H1 (cell line): ENCODE measurements around the gene CD99. TPM values are rescaled to one million over a fixed set of nuclear protein-coding genes. Genes with fewer than 3 reads are reported as not detected.

ENCODE experiments used
- CTCF ChIA-PET: fragments of 300-600 bp; sonication (Branson Sonifier 250); formaldehyde crosslinking; loops from one replicate; lab custom pipeline; 2021; ENCODE audit not compliant: partially characterized antibody; lab: Charles Lee
- POLR2A ChIA-PET: fragments of 300-600 bp; sonication (Branson Sonifier 250); formaldehyde crosslinking; loops from one replicate; lab custom pipeline; 2021; ENCODE audit warnings: inconsistent platforms; ENCODE audit not compliant: partially characterized antibody; lab: Charles Lee
- DNase-seq, 2 experiments: peaks; one replicate each; pipeline versions ENCODE4 v3.0.0 to v3.0.0-alpha.2; 2010 to 2022; ENCODE audit warnings: low spot score in 2 of 2, low read depth in 1 of 2, mixed read lengths in 1 of 2
- FAIRE-seq: peaks from 2 replicates; lab custom pipeline; 2011; peaks lifted over from hg19 to GRCh38; lab: Jason Lieb, UNC
- H2AFZ ChIP-seq: 2 replicates; pipeline ENCODE4 v1.8.1; 2012; ENCODE audit warnings: low read length, inconsistent platforms
- H2AK5ac ChIP-seq: 2 replicates; pipeline ENCODE4 v1.6.1; 2013; ENCODE audit warnings: low read depth, low read length
- H2BK120ac ChIP-seq: replicated peaks from 2 replicates; pipeline ENCODE3; 2013; ENCODE audit warnings: low read depth, low read length, inconsistent platforms
- H2BK12ac ChIP-seq: 2 replicates; pipeline ENCODE4 v1.6.1; 2013; ENCODE audit warnings: low read depth, low read length
- H2BK15ac ChIP-seq: 2 replicates; pipeline ENCODE4 v1.6.1; 2013; ENCODE audit warnings: low read length
- H2BK20ac ChIP-seq: 2 replicates; pipeline ENCODE4 v1.6.1; 2013; ENCODE audit warnings: low read length
- H2BK5ac ChIP-seq: 2 replicates; pipeline ENCODE4 v1.6.1; 2013; ENCODE audit warnings: low read depth, low read length
- H3K14ac ChIP-seq: 2 replicates; pipeline ENCODE4 v1.6.1; 2013; ENCODE audit warnings: inconsistent platforms; ENCODE audit not compliant: insufficient read length
- H3K18ac ChIP-seq: 2 replicates; pipeline ENCODE4 v1.6.1; 2013; ENCODE audit warnings: low read length; ENCODE audit errors: extremely low read depth
- H3K23ac ChIP-seq: 2 replicates; pipeline ENCODE4 v1.6.1; 2013; ENCODE audit warnings: inconsistent platforms; ENCODE audit not compliant: insufficient read length
- H3K23me2 ChIP-seq: 2 replicates; pipeline ENCODE4 v1.6.1; 2013; ENCODE audit warnings: low read depth, low read length
- H3K27ac ChIP-seq: 2 replicates; pipeline ENCODE4 v1.6.1; 2011; ENCODE audit warnings: low read depth, low read length, inconsistent platforms
- H3K27me3 ChIP-seq, 4 experiments: replicated peaks in 1 of 4; 1 replicate in 1 of 4; 2 replicates in 3 of 4; pipeline versions ENCODE4 v1.6.1 to v1.8.1; 2011 to 2013; ENCODE audit warnings: low read length in 3 of 4, mild to moderate bottlenecking in 3 of 4, inconsistent platforms in 2 of 4, mixed read lengths in 2 of 4, moderate library complexity in 1 of 4; ENCODE audit not compliant: control insufficient read depth in 3 of 4, insufficient read depth in 3 of 4; ENCODE audit errors: extremely low read depth in 1 of 4
- H3K36me3 ChIP-seq, 4 experiments: 2 replicates each; pipeline versions ENCODE4 v1.6.1 to v1.8.1; 2011 to 2013; ENCODE audit warnings: mild to moderate bottlenecking in 4 of 4, low read length in 3 of 4, moderate library complexity in 2 of 4, control low read depth in 1 of 4, inconsistent platforms in 1 of 4; ENCODE audit not compliant: insufficient read depth in 4 of 4, control insufficient read depth in 2 of 4
- H3K4ac ChIP-seq: replicated peaks from 2 replicates; pipeline ENCODE3; 2013; ENCODE audit warnings: low read length, low read depth, mixed read lengths, inconsistent platforms; ENCODE audit not compliant: insufficient read length
- H3K4me1 ChIP-seq, 4 experiments: replicated peaks in 1 of 4; 1 replicate in 1 of 4; 2 replicates in 3 of 4; pipeline versions ENCODE4 v1.6.1 to v1.8.1; 2011 to 2013; ENCODE audit warnings: low read length in 3 of 4, inconsistent platforms in 2 of 4, mixed read lengths in 1 of 4; ENCODE audit not compliant: insufficient read depth in 4 of 4, control insufficient read depth in 3 of 4
- H3K4me2 ChIP-seq, 2 experiments: 2 replicates each; pipeline versions ENCODE4 v1.6.1 to v1.8.1; 2011 to 2013; ENCODE audit warnings: low read depth in 2 of 2, low read length in 2 of 2, control low read depth in 1 of 2, inconsistent platforms in 1 of 2, mild to moderate bottlenecking in 1 of 2; ENCODE audit not compliant: insufficient read depth in 1 of 2
- H3K4me3 ChIP-seq, 4 experiments: fragments of 200-600, 300-600 bp in 1 of 4; sonication (generic), shearing (Covaris generic), sonication (Bioruptor Twin) in 1 of 4; 2 replicates each; pipeline versions ENCODE4 v1.5.1 to v1.8.1; 2011 to 2016; ENCODE audit warnings: low read length in 4 of 4, low read depth in 3 of 4, control low read depth in 2 of 4, inconsistent platforms in 2 of 4, mild to moderate bottlenecking in 2 of 4, mixed read lengths in 1 of 4, moderate library complexity in 1 of 4; ENCODE audit not compliant: insufficient read depth in 2 of 4; ENCODE audit errors: extremely low read depth in 1 of 4
- H3K56ac ChIP-seq: replicated peaks from 2 replicates; pipeline ENCODE3; 2013; ENCODE audit warnings: low read depth, mild to moderate bottlenecking, mixed read lengths, low read length, inconsistent platforms; ENCODE audit not compliant: insufficient read length
- H3K79me1 ChIP-seq: 2 replicates; pipeline ENCODE4 v1.6.1; 2013; ENCODE audit warnings: low read depth, low read length, control low read depth
- H3K79me2 ChIP-seq, 2 experiments: 2 replicates each; pipeline versions ENCODE4 v1.6.1 to v1.8.1; 2012 to 2013; ENCODE audit warnings: low read length in 2 of 2, mild to moderate bottlenecking in 2 of 2, inconsistent platforms in 1 of 2; ENCODE audit not compliant: insufficient read depth in 2 of 2, control insufficient read depth in 1 of 2
- H3K9ac ChIP-seq, 4 experiments: replicated peaks in 1 of 4; 1 replicate in 1 of 4; 2 replicates in 3 of 4; pipeline versions ENCODE4 v1.6.1 to v1.8.1; 2011 to 2013; ENCODE audit warnings: low read depth in 3 of 4, low read length in 3 of 4, control low read depth in 2 of 4, mild to moderate bottlenecking in 2 of 4, moderate library complexity in 2 of 4, inconsistent platforms in 1 of 4; ENCODE audit errors: extremely low read depth in 1 of 4
- H3K9me3 ChIP-seq, 2 experiments: 2 replicates each; pipeline versions ENCODE4 v1.6.1 to v1.8.1; 2012 to 2013; ENCODE audit warnings: mild to moderate bottlenecking in 2 of 2, moderate library complexity in 2 of 2, control low read depth in 1 of 2, inconsistent platforms in 1 of 2, low read depth in 1 of 2, low read length in 1 of 2, mixed read lengths in 1 of 2; ENCODE audit not compliant: insufficient read depth in 2 of 2
- H4K20me1 ChIP-seq, 2 experiments: replicated peaks in 1 of 2; 2 replicates each; pipeline versions ENCODE3 to v1.8.1; 2011 to 2013; ENCODE audit warnings: inconsistent platforms in 2 of 2, low read length in 2 of 2, mild to moderate bottlenecking in 1 of 2; ENCODE audit not compliant: insufficient read depth in 2 of 2, control insufficient read depth in 1 of 2
- H4K5ac ChIP-seq: 2 replicates; pipeline ENCODE4 v1.6.1; 2013; ENCODE audit warnings: low read length, low read depth, mixed read lengths, inconsistent platforms; ENCODE audit not compliant: insufficient read length
- H4K8ac ChIP-seq: 2 replicates; pipeline ENCODE4 v1.8.0; 2013; ENCODE audit warnings: mild to moderate bottlenecking, moderate library complexity, low read length, inconsistent platforms; ENCODE audit not compliant: insufficient read depth; ENCODE audit errors: extremely low read depth
- H4K91ac ChIP-seq: replicated peaks from 2 replicates; pipeline ENCODE3; 2013; ENCODE audit warnings: low read length, mixed read lengths, inconsistent platforms; ENCODE audit not compliant: insufficient read length
- BRCA1 ChIP-seq: IDR thresholded peaks from 2 replicates; pipeline ENCODE4 v1.6.1; 2012; ENCODE audit warnings: low read depth, low read length, improper control_type of control experiment
- CHD2 ChIP-seq: IDR thresholded peaks from 2 replicates; pipeline ENCODE4 v1.6.1; 2012; ENCODE audit warnings: low read length, improper control_type of control experiment
- GABPA ChIP-seq: IDR thresholded peaks from 2 replicates; pipeline ENCODE4 v1.6.1; 2011; ENCODE audit warnings: mild to moderate bottlenecking, low read length, moderate library complexity, borderline replicate concordance; ENCODE audit not compliant: insufficient read depth
- GTF2F1 ChIP-seq: IDR thresholded peaks from 2 replicates; pipeline ENCODE4 v1.6.1; 2012; ENCODE audit warnings: low read depth, low read length, improper control_type of control experiment, borderline replicate concordance
- POU5F1 ChIP-seq: IDR thresholded peaks from 2 replicates; pipeline ENCODE4 v1.6.1; 2011; ENCODE audit warnings: low read depth, mild to moderate bottlenecking, low read length, moderate library complexity
- RNF2 ChIP-seq: fragments of 200-900, 300-1000 bp; sonication (generic); IDR thresholded peaks from 2 replicates; pipeline ENCODE4 v1.7.1; 2016; ENCODE audit warnings: borderline replicate concordance, low read depth, mild to moderate bottlenecking, antibody characterized with exemption, low read length; ENCODE audit not compliant: poor library complexity, severe bottlenecking; ENCODE audit errors: missing control alignments
- SIRT6 ChIP-seq: IDR thresholded peaks from one replicate; pipeline ENCODE4 v1.7.1; 2012; ENCODE audit warnings: low read length, inconsistent platforms
- WGBS, 2 experiments: shearing (Covaris generic) in 1 of 2; methylation state at CpG; one replicate each; pipeline versions ENCODE4 v1.1.6 to v1.1.7; 2013 to 2015; ENCODE audit warnings: low lambda C conversion rate in 2 of 2, mixed read lengths in 2 of 2, inconsistent platforms in 1 of 2, low coverage in 1 of 2, missing lambda C conversion rate in 1 of 2; ENCODE audit not compliant: insufficient replicate concordance in 2 of 2, insufficient coverage in 1 of 2, insufficient read length in 1 of 2; ENCODE audit errors: extremely low coverage in 1 of 2, missing lambda C conversion rate in 1 of 2; 5-methylcytosine and 5-hydroxymethylcytosine counted together
- polyA plus RNA-seq, 7 experiments: library from polyadenylated mRNA; depleted of rRNA in 3 of 7; stranded (reverse) in 5 of 7; unstranded in 2 of 7; fragments of >200 nt in 5 of 7; fragments of 200-250 nt in 2 of 7; gene quantifications; 1 replicate in 5 of 7; 2 replicates in 1 of 7; 4 replicates in 1 of 7; pipeline versions ENCODE4 v1.2.1 to v1.2.3, GENCODE V29; 2011 to 2013; ENCODE audit warnings: missing spikeins in 2 of 7, mixed read lengths in 2 of 7
- total RNA-seq: library from RNA; stranded (reverse); fragmentation: NEBNext Ultra II Directional; extraction: Animal tissue kit (Norgen Biotek cat#: 25700); gene quantifications from 2 replicates; pipeline ENCODE4 v1.2.1, GENCODE V29; 2021

The CD99 gene
- total and polyA plus RNA-seq, 2 of the 8 experiments (the other 6 are each of a cell fraction or from before 2014, with no cell fraction given): 30.1 to 47.8 TPM

DNA sequence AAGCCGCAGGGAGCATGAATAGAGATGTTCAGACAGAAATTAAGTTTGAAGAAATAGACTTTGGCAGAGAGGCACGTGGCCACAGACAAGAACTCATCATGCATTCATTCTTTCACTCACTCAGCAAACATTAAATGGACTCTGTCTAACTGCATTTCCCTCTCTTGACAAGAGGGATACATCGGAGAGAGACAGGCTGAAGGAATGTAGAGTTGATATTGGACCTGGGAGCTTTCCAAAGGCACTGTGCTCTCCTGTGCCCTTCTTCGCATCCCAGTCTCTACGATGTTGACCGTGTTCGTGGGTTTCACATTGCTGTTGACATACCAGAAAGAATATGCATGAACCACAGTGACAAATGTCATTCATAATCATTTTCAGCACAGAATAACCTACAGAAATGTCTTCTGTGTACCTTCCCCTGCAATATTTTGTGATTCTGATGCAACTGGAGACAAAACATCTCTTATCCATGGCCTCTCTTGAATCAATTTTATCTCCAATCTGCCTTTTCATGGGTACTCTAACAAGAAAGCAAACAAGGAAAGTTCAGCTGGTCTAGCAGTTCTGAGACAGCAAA is 34.7 kb upstream of the CD99 start:
- Histone ChIP-seq H3K4me2 (no peak overlapping the region), H2AFZ (no peak overlapping the region), H3K9ac (no peak overlapping the region), H2BK12ac (no peak overlapping the region), H3K4ac (no peak overlapping the region), H2BK120ac (no peak overlapping the region), H3K14ac (no peak overlapping the region), H3K4me3 (no peak overlapping the region), H3K23ac (no peak overlapping the region), H4K20me1 (no peaks in the 10 kb centered on the region), H3K18ac (no peak overlapping the region), H3K56ac (no peak overlapping the region), H2BK15ac (no peak overlapping the region), H4K91ac (no peak overlapping the region), H2BK5ac (no peak overlapping the region), H4K5ac (no peak overlapping the region), H3K27me3 (no peaks in the 10 kb centered on the region), H3K23me2 (no peaks in the 10 kb centered on the region), H2BK20ac (no peak overlapping the region), H3K79me2 (no peaks in the 10 kb centered on the region), H3K36me3 (peaks cover 0 to 3% (median 0%) of the 10 kb centered on the region in 4 experiments; a peak in 1 of 8 replicates), H3K4me1 (no peaks in the 10 kb centered on the region), H2AK5ac (no peak overlapping the region; the same call in 1 of the 2 replicates), H3K27ac (no peak overlapping the region), H3K79me1 (no peaks in the 10 kb centered on the region), H4K8ac (no peak overlapping the region), H3K9me3 (no peaks in the 10 kb centered on the region)
- CTCF ChIA-PET: no interaction called here
- POLR2A ChIA-PET: no interaction called here
- 92% methylated on average over 7 of the region's 7 CpGs; no CpG with 5 or more reads in 1 of the 2 experiments for WGBS, 2 experiments
- TF ChIP-seq POU5F1 (no peak), CHD2 (no peak), GTF2F1 (no peak), BRCA1 (no peak), SIRT6 (no peak), RNF2 (no peak), GABPA (no peak)
- FAIRE-seq: no peak
- no peak for DNase-seq
